HG03097 (cell line): ENCODE measurements around the gene RPL5.
A peak's percentile ranks its signal among the peaks of the same experiment; 100 is the strongest.

Source experiments
- ATAC-seq: cut with Tn5 transposase; IDR thresholded peaks from one replicate; pipeline ENCODE4 v1.9.1; 2021; ENCODE audit not compliant: unreplicated experiment, low FRiP score

Gene RPL5

GRCh38 chr1:92817986-92818764 is 13.7 kb upstream of the RPL5 start:
- ATAC-seq = no peak

- no peak for ATAC-seq
These were observed 11.8 kb upstream of the RPL5 start for GRCh38 chr1:92820024-92820423.

- no peak for ATAC-seq
These were observed 11.3 kb upstream of the RPL5 start for GRCh38 chr1:92820551-92820950.

GRCh38 chr1:92822879-92823278 is 9.0 kb upstream of the RPL5 start:
- ATAC-seq = no peak

GRCh38 chr1:92826792-92827191 is 5.0 kb upstream of the RPL5 start:
- no peak for ATAC-seq

GRCh38 chr1:92831368-92831761 is 475 bp upstream of the RPL5 start:
- no peak for ATAC-seq

GRCh38 chr1:92832537-92833114 is 786 bp downstream of the RPL5 start:
- ATAC-seq = peak; percentile 4

GRCh38 chr1:92833840-92834239 is 2.0 kb downstream of the RPL5 start:
- ATAC-seq = no peak

GRCh38 chr1:92834617-92835016 is 2.8 kb downstream of the RPL5 start:
- ATAC-seq = no peak

- no peak for ATAC-seq
These were observed 5.2 kb downstream of the RPL5 start for GRCh38 chr1:92837062-92837461.

- no peak for ATAC-seq
These were observed 6.7 kb downstream of the RPL5 start for GRCh38 chr1:92838519-92838918.

- ATAC-seq = no peak
These were observed 7.6 kb downstream of the RPL5 start for GRCh38 chr1:92839442-92839841.

- ATAC-seq = no peak
These were observed 8.8 kb downstream of the RPL5 start for GRCh38 chr1:92840600-92840999.

GRCh38 chr1:92842082-92843045 is 10.5 kb downstream of the RPL5 start:
- no peak for ATAC-seq

- no peak for ATAC-seq
These were observed 11.2 kb downstream of the RPL5 start for GRCh38 chr1:92843046-92843423.

GRCh38 chr1:92843429-92844352 is 11.9 kb downstream of the RPL5 start:
- no peak for ATAC-seq

- no peak for ATAC-seq
These were observed 12.6 kb downstream of the RPL5 start for GRCh38 chr1:92844439-92844838.

GRCh38 chr1:92845908-92846307 is 14.1 kb downstream of the RPL5 start:
- no peak for ATAC-seq

- no peak for ATAC-seq
These were observed 16.4 kb downstream of the RPL5 start for GRCh38 chr1:92848201-92848600.

GRCh38 chr1:92850019-92850418 is 18.2 kb downstream of the RPL5 start:
- ATAC-seq = no peak
